GM18873 (cell line): Measurements from ENCODE around the gene RAB29.
"Not testable (repeated sequence)": the region's sequence is repeated elsewhere in the genome, so short reads cannot be mapped to it uniquely, and the experiment has no call there.

Experiments used
- ATAC-seq: cut with Tn5 transposase; IDR thresholded peaks from one replicate; pipeline ENCODE4 v1.9.1; 2021; ENCODE audit warnings: mild to moderate bottlenecking, moderate library complexity, moderate number of reproducible peaks; ENCODE audit not compliant: unreplicated experiment, low FRiP score

Gene RAB29

GRCh38 chr1:205775015-205775716, at the start of gene RAB29:
Gene RAB29, minus strand, starts transcription at chr1:205775482. Its CDS starts 526 bp downstream, at chr1:205774956.
- peak; percentile 63 for ATAC-seq

DNA sequence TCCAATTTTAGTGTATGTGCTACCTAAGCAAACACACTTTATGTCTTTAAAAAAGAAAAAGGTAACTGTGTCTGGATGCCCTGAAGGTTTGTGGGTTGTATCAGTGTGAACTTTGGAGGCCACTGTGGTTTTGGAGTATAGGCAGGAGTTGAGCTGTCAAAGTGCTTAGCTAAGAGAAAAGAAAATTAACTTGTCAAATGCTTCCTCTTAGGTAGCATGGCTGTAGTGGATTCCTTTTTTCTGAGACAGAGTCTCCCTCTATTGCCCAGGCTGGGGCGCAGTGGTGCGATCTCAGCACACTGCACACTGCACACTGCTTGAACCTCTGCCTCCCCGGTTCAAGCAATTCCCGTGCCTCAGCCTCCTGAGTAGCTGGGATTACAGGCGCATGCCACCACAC, 48.9 kb upstream of the RAB29 start:
- no peak for ATAC-seq

DNA sequence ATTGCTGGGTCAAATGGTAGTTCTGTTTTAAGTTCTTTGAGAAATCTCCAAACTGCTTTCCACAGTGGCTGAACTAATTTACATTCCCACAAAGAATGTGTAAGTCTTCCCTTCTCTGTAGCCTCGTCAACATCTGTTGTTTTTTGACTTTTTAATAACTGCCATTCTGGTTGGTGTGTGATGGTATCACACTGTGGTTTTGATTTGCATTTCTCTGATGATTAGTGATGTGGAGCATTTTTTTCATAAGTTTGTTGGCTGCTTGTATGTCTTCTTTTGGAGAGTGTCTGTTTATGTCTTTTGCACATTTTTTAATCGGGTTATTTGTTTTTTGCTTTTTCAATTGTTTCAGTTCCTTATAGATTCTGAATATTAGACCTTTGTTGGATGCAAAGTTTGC, 48.0 kb upstream of the RAB29 start:
- ATAC-seq = not testable (repeated sequence)

- no peak for ATAC-seq
Measured at GRCh38 chr1:205822397-205822796, 47.1 kb upstream of the RAB29 start.

DNA sequence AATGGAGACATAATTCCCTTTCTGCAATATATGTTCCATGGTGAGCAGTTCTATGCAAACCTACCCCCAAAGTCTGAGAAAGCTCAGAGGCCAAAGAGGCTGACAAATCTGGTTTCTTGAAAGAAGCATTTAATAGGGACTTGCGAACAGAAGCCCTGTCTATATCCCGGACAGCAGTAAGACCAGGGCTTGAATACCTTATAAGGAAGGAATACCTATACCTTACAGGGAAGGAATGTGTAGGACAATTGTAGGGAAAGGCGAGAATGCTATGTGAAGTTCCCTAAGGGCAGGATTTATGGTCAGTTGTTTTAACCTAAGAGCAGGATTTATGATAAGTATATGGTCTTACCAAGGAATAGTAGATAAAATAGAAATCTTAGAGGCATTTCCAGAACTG, 42.7 kb upstream of the RAB29 start:
- no peak for ATAC-seq

DNA sequence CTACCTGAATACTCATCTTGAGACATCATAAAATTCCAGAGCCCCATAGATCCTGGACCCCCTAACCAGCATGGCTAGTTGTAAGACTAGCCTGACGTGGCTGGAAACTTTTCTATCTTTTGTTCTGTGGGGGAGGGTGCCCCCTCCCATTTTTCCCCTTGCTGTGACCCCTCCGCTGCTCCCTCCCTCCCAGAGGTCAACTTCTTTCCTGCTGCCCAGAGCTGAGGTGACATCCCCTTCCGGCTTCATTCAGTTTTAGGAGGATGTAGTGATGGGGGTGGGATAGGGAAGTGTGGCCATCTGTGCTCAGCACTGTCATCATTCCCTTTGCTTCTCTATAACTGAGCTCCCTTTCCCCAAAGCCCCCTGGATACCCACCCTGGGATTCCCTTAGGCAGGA, 42.1 kb upstream of the RAB29 start:
- ATAC-seq = no peak

GRCh38 chr1:205813755-205814058, 38.4 kb upstream of the RAB29 start:
- ATAC-seq = no peak

GRCh38 chr1:205812878-205813754, 37.8 kb upstream of the RAB29 start, which contains the start of gene SLC41A1:
Gene SLC41A1, minus strand, starts transcription at chr1:205813198. Its CDS starts 2,757 bp downstream, at chr1:205810441.
- ATAC-seq = peak; percentile 70

DNA sequence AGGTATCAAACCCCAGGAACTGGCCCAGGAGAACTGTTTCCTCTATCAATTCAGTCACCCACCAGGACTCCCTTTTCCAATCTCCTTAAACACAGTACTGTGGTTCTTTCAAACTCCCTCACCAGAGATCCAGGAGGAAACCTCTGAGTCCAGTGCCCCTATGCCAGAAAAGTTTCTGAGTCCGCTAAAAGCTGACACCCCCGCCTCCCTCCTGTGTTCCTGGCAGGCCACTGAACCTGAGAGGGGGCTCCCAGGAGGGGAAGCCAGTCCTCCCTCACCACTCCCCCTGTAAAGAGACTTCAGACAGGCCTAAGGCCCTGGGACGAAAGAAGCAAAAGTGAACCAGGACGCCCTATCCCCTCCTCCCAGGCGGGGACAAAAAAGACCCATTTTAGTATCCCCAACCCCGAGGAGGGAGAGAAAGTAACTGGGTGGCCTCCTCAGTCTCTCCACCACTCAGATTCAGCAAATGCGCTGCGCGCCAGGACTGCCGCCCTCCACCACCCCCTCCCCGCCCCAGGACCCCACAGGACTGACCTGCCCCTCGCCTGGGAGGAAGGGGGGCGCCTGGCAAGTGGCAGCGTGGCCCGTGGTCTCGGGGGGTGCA, 37.1 kb upstream of the RAB29 start:
- peak; percentile 12 for ATAC-seq

DNA sequence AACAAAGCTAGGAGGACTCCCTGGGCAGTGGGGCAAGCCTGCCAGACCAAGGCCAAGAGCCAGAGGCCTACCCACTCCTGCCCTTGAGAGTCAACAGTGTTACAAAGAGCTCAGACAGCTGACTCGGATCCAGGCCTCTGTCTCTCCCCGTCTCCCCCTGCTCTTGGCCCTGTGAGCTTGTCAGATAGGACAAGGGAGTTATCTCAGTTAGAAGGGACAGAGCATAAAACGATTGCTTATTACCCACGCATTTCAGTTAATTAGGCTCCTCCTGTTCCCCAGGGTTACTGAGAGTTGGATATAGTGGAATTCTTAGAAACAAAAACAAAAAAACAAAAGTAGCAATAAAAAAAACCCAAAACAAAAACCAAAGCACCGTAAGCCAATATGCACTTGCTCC, 36.4 kb upstream of the RAB29 start:
- ATAC-seq = no peak

- no peak for ATAC-seq
Measured at GRCh38 chr1:205810448-205811157, 35.3 kb upstream of the RAB29 start.

GRCh38 chr1:205809942-205810345, 34.7 kb upstream of the RAB29 start:
- no peak for ATAC-seq

GRCh38 chr1:205809469-205809868, 34.2 kb upstream of the RAB29 start:
- ATAC-seq = no peak

GRCh38 chr1:205805082-205805711, 29.9 kb upstream of the RAB29 start:
- ATAC-seq = no peak

DNA sequence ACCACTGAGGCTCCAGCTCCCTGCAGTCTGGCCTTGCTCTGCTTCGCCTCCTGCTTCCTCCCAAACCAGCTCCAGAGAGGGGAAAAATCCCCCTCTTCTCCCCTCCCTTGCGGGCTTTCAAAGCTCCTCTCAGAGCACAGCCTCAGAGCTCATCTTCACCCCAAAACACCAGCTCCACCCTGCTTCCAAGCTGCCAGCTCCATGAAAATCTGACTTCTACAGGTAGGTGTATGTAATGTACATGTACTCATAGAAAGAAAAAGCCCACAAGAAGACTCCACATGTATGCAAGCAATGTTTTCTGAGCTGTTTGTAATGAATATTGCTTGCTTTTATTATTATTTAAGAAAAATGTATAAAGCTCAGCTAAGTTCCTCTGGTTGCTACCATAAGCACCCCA, 29.3 kb upstream of the RAB29 start:
- ATAC-seq = no peak

GRCh38 chr1:205803986-205804385, 28.7 kb upstream of the RAB29 start:
- ATAC-seq = no peak

DNA sequence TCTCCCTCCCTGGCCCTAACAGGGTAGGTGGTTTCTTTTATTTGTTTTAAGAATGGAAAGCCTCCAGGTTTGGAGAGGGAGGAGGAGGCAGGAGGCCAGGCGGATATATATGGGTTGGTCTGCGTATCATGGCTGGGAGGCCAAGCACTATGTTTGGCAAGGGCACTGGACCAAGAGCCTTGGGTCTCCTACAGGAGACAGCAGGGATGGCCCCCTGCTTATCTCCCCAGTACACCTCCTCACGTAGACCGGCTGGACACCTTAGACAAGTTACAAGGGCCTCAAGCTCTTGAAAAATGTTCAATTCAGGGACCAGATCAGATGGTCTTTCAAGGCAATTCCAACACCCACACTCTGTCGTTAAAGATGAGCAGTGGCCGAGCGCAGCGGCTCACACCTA, 26.8 kb upstream of the RAB29 start:
- no peak for ATAC-seq

- no peak for ATAC-seq
Measured at GRCh38 chr1:205800981-205801703, 25.9 kb upstream of the RAB29 start.

- ATAC-seq = no peak
Measured at GRCh38 chr1:205800427-205800826, 25.1 kb upstream of the RAB29 start.

GRCh38 chr1:205798577-205798976, 23.3 kb upstream of the RAB29 start:
- no peak for ATAC-seq
